Skin epidermis (tissue), 12 donors: ENCODE data around the gene PRR29.

Source experiments
- H3K27ac ChIP-seq, 21 experiments: fragments of 200-600 bp; sonication (generic) in 11 of 21; one replicate each; pipeline ENCODE4 v1.5.0; 2020; ENCODE audit warnings: mild to moderate bottlenecking in 3 of 21, inconsistent platforms in 2 of 21, moderate library complexity in 2 of 21
- H3K4me3 ChIP-seq, 7 experiments: fragments of 200-600 bp; sonication (generic) in 2 of 7; one replicate each; pipeline ENCODE4 v1.5.0; 2020; ENCODE audit warnings: inconsistent platforms in 2 of 7, mild to moderate bottlenecking in 2 of 7, moderate library complexity in 1 of 7

The PRR29 gene

DNA sequence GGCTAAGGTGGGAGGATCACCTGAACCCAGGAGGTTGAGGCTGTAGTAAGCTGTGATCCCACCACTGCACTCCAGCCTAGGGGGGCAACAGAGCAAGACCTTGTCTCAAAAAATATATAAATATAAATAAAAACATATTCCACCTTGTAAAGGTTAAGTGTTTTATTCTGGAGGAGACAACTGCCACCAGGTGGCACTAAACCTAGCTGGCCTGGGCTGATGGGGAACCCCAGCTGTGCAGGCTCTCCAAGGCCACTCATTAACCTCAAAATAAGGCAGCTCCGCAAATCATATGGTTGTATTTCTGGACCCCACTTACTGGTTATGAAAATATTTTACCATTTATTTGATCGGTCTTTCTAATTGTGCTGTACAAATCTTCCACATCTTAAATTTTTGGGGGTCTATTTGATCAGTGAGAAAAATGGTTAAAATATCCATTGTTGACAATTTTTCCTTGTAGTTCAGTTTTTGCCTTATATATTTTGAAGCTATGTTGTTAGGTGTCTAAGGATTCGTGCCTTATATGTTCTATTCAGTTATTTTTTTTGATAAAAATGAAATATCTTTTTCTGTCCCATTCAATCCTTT, 30.8 kb downstream of the PRR29 start:
- no peak overlapping the region for H3K4me3 ChIP-seq
- no peak overlapping the region for H3K27ac ChIP-seq

DNA sequence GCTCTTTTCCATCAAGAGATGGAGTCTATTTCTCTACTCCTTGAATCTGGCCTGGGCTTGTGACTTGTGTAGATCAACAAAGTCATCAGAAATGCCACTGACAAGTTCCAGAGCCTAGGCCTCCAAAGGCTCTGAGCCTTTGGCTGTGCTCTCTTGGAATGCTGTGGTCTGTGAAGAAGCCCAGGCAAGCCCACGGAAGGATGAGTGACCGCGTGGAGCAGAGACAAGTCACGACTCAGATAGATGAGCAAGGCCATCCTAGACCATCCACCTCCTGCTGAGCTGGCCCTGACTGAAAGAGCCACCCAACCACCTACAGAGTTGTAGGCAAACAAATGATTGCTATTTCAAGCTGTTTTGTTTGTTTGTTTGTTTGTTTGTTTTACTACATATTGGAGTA, 33.9 kb downstream of the PRR29 start:
- H3K4me3 ChIP-seq, result no peak overlapping the region
- no peak overlapping the region for H3K27ac ChIP-seq

DNA sequence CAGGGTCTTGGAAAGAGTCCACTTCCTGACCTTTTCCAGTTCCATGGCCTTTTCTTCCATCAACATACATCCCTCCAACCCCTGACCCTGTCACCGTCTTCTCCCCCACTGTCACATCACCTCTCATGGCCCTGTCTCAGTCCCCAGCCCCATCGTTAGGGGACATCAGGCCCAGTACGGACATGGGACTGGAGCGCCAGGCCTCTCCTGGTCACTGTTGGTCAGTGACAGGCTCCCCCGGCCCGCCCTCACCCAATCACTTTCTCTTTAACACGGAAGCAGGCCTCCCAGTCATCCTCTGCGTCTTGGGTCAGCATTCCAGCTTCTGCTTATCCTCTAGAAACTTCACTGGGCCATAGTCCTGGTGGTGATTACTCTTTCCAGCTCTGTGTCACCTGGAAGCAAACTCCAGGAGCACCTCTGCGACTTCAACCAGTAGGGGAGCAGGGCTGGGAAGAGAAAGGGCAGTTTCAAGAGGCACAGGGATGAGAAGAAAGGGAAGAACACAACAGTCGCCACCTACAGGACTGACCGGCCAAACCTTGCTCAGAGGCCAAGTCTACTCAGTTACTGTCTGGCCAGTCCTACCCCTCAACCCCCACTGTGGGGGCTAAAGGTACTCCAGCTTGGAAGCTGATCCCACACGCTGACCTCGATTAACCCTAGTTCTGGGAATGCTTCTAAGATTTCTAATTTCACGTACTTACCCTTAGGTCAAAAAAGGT, 38.2 kb downstream of the PRR29 start:
- no peak overlapping the region for H3K4me3 ChIP-seq
- no peak overlapping the region for H3K27ac ChIP-seq

DNA sequence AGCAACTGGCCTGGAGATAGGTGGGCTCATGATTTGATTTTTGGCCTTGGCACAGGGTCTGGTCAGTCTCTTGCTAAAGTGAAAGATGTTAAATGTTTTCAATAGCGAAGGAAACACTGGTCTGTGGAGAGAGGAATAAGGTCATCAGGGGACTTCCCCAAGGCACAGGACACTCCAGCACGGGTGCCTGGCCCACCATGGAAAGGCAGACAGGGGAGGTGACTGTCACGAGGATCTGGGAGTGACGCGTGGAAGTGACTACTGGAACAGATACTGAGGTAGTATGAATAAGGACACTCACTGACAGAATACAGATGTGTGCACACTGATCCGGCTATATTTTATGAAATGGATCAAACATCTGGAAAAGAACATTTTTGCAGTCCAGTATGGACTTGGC, 39.0 kb downstream of the PRR29 start:
- H3K27ac ChIP-seq, result no peak overlapping the region
- no peak overlapping the region for H3K4me3 ChIP-seq

DNA sequence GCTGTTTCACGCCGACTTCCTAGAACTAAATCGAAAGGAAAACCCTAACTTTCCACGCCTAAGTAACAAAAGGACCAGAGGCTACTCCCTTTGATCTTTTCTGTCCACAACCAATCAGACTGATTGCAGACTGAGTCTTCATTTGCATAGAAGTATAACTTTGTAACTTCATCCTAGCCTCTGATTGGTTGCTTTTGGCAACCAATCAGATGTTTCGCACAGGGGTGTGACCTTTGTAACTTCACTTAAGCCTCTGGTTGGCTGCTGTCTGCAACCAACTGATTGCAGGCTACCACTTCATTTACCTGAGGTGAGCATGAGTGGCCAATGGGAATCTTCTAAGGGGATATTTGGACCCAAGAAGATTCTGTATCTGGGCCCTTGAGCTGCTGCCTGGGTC, 39.7 kb downstream of the PRR29 start:
- Histone ChIP-seq H3K27ac (no peak overlapping the region), H3K4me3 (no peak overlapping the region)

DNA sequence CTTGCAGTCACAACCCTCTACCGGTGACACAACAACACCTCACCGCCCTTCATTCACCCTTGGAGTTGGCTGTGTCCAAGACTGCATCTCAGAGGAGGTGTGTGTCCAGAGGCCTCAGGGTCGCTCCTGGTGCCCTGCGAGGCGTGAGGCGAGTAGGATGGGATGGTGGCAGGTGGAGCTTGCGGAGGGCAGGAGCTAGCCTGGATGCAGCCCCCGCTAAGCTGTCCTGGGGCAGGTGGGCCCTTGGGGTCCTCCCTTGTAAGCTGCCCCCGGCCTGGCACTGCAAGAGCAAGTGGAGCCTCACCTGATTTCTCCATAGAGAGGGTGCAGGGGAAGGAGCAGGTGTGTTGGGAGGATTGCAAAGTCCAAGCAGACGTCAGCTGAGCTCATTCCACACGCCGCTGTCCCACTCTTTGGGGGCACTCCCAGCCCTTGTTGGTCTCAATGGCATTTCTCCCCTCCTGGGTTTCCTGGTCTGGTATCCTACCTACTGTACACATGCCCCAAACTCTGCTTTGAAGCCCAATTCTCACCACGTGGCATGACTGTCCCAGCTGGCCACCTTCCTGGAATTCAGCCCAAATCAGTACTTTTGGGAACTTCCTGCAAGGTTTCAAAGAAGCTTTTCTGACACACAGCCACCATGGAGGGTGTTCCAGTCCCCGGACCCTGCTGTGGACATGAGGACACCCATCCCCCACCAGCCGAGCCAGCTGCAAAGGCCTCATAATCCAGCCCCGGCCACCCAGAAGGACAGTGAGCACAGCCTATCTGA, 40.4 kb downstream of the PRR29 start:
- H3K27ac ChIP-seq, result no peak overlapping the region
- no peak overlapping the region for H3K4me3 ChIP-seq

DNA sequence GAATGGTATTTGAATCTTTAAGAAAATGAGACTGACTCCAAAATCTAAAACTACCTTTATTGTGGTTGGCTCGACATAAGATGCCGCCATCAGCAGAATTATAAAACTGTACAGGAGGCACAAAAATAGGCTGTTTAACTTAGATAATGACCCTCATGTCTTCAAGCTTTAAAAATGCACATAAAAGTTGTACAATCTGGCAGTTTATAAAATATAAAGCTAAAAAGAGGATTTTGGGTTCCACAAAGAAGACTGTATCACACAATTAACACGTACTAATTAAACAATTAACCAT, 40.9 kb downstream of the PRR29 start:
- Histone ChIP-seq H3K4me3 (no peak overlapping the region), H3K27ac (no peak overlapping the region)

DNA sequence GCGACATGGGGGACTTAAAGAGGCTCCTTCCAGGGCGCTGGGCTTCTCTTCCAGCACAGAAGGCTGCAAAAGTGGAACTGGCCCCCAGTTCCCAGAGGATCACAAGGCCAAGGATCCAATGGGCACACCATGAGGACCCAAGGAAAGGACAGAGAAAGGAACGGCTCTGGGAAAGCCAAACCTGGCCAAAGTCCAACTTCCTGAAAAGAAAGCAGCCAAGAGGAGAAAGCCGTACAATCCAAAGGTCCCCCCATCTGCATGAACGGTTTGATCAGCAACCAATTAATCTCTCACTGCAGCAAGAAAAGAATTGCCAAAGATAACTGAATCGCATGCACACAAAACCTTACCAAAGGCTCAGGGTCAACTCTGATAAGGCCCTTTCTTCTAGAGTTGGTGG, 42.1 kb downstream of the PRR29 start:
- H3K27ac ChIP-seq, result no peak overlapping the region
- H3K4me3 ChIP-seq, result no peak overlapping the region

DNA sequence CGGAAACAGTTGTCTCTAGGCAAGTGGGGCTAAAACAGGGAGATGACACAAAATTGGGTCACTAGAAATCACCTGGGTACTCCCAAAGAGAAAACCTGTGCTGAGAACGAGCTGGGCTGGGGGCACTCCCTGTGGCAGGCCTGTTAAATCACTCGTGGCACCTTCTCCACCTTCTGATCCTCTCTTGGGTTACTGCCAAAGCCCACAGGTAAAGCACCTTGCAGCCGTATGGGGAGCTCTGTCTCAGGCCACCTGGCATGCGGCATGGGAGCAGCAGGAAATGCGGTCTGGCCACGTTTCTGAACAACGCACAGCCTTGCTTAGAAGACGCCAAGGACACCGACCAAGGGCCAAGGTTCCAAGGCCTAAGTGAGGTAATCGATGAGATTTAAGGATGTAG, 43.8 kb downstream of the PRR29 start:
- Histone ChIP-seq H3K27ac (no peak overlapping the region), H3K4me3 (no peak overlapping the region)

DNA sequence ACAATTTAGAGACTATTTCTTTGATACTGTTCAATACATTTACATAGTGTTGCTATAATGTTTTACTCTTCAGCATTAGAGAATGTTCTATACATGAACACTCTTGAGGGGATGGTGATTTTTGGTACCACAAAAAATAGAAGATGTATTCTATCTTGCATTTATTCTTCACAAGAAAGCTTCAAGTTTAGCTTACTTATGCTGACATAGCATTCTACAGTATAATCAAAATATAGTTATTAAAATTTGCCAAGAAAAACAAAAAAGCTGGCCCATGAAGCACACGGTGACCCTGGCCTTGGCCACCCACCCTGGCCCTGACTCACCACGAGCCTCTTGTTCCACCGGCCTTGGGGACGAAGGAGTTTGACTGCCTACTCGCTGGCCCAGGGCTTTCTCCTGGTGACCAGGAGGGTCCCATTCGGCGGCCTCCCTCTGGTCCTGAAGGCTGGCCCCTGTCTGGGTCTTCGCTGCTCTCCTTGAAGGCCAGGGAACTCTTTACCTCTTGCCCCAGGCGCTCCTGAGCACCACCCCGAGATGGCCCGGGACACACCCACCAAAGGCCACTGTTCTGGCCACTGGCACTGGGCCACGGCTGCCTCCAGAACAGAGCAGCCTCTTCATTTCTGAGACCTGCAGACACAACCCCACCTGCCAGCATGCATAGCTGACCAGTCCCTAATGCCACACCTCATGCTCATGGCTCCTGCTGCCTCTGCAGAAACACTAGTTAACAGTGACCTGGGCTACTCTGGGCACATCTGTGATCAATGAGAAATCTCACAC, 44.7 kb downstream of the PRR29 start:
- H3K4me3 ChIP-seq, result no peak overlapping the region
- no peak overlapping the region for H3K27ac ChIP-seq

DNA sequence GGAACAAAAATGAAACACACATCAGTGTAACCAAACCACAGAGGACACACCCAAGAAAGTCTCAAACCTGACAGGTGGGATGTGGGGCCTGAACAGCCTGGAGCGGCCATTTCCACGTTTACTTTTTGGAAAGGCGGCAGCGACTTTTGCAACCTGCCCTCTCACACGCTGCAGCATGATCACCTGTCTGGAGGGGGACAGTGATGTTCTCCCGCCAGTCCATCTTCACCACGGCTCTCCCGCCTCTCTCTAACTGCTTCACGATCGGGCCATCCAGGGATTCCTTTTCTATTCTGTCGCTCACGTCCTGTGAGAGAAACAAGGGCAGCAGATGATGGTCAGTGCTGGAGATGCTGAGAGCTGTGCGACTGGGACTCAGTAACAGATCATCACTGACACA, 47.0 kb downstream of the PRR29 start:
- H3K27ac ChIP-seq, result no peak overlapping the region
- no peak overlapping the region for H3K4me3 ChIP-seq

DNA sequence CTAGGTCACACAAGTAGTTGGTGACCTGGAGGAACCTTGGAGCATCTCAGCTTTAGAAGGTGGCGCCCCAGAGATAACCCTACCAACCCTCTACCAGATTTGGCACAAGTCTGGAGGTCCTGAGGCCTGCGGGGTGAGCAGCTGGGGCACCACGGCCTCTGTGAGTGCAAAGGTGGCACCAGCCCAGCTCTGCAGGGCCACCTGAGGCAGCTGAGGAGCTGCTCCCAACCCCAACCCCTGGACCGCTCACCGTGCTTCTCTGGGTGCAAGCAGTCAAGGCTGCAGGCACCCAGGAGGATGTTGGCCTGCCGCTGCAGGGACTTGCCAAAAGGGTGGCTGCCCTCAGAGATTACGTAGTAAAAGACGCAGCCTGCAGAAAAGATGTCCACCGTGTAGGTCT, 50.7 kb downstream of the PRR29 start:
- Histone ChIP-seq H3K4me3 (no peak overlapping the region), H3K27ac (peak overlapping the region in 2 of 21 experiments; percentile 10 to 49)

DNA sequence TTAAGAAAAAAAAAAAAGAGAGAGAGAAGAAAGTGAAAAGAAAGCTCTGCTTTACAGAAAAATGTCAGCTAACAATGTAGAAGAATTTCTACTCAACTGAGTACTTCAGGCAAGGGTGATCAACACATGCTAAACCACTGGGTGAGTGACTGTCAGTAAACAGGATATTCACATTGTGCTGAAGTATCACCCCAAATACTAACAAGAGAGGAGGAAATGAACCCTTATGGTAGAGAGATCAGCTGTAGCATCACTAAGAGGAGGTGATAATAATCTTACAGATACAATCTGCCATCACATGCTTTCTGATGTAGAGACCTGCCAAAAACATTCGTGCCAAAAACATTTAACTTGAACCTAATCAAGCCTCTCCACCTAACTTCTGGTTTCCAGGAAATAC, 53.0 kb downstream of the PRR29 start:
- peak overlapping the region in 6 of 21 experiments; percentile 36 to 79 (median 74) for H3K27ac ChIP-seq
- H3K4me3 ChIP-seq, result no peak overlapping the region

DNA sequence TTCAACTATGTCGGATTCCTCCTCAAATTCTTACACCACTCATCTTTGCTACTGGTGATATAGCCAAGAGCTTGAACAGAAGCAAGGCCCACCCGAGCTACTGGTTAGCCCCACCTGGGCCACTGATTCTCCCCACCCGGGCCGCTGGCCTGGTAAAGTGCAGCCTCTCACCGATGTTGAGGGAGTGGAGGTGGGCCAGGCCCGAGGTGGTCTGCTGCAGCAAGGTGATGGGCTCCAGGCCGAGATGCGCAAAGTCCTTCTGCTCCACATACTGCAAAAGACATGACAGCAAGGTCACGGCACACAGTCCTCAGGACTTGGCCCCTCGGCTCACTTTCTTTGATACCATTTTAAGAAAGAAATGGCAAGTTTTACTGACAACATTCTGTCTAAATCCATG, 55.0 kb downstream of the PRR29 start:
- Histone ChIP-seq H3K4me3 (no peak overlapping the region), H3K27ac (peak overlapping the region in 1 of 21 experiments; percentile 14)
